RWPE2 (cell line): Measurements from ENCODE around the gene UCK1.

Source experiments
- ATAC-seq: fragments of 200-7000 bp; cut with Tn5 transposase; 3 replicates; pipeline ENCODE4 v1.9.1; 2021; ENCODE audit warnings: low read depth
- DNase-seq: peaks from one replicate; pipeline ENCODE4 v3.0.0-alpha.2; 2020; ENCODE audit warnings: low spot score
- H3K27ac ChIP-seq: fragments of 450-650 bp; 2 replicates; pipeline ENCODE4 v1.5.1; 2017; ENCODE audit warnings: mild to moderate bottlenecking; ENCODE audit not compliant: poor library complexity, severe bottlenecking
- H3K27me3 ChIP-seq: fragments of 250-450 bp; sonication (Bioruptor Pico); 2 replicates; pipeline ENCODE4 v1.5.1; 2021; ENCODE audit warnings: mild to moderate bottlenecking, moderate library complexity; ENCODE audit not compliant: insufficient read depth, poor library complexity, severe bottlenecking
- H3K36me3 ChIP-seq: fragments of 250-450 bp; sonication (Bioruptor Pico); 2 replicates; pipeline ENCODE4 v1.5.1; 2020; ENCODE audit warnings: low read depth, mild to moderate bottlenecking, moderate library complexity
- H3K4me1 ChIP-seq: fragments of 250-450 bp; sonication (Bioruptor Pico); 2 replicates; pipeline ENCODE4 v1.5.1; 2021; ENCODE audit warnings: mild to moderate bottlenecking, moderate library complexity; ENCODE audit not compliant: insufficient read depth, poor library complexity, severe bottlenecking
- H3K4me3 ChIP-seq: fragments of 250-450 bp; sonication (Bioruptor Pico); 2 replicates; pipeline ENCODE4 v1.5.1; 2021; ENCODE audit warnings: mild to moderate bottlenecking, moderate library complexity; ENCODE audit not compliant: severe bottlenecking
- H3K9me3 ChIP-seq: fragments of 250-450 bp; sonication (Bioruptor Pico); 2 replicates; pipeline ENCODE4 v1.5.1; 2021; ENCODE audit warnings: mild to moderate bottlenecking, moderate library complexity; ENCODE audit not compliant: severe bottlenecking
- TF ChIP-seq, protein P1 (sequence below): fragments of 450-650 bp; IDR thresholded peaks from one replicate; pipeline ENCODE4 v1.5.1; 2017; ENCODE audit warnings: mild to moderate bottlenecking, moderate library complexity; ENCODE audit not compliant: poor library complexity, severe bottlenecking

The UCK1 gene

GRCh38 chr9:131528186-131528585 is 2.9 kb downstream of the UCK1 start:
- peaks cover 44% of the 10 kb centered on the region for H3K36me3 ChIP-seq
- no peak for DNase-seq
- H3K27ac ChIP-seq = no peak overlapping the region
- no peaks in the 10 kb centered on the region for H3K4me1 ChIP-seq
- no peak for ATAC-seq
- no peaks in the 10 kb centered on the region for H3K27me3 ChIP-seq
- no peaks in the 10 kb centered on the region for H3K9me3 ChIP-seq
- no peak overlapping the region for H3K4me3 ChIP-seq
- TF ChIP-seq, protein P1, sequence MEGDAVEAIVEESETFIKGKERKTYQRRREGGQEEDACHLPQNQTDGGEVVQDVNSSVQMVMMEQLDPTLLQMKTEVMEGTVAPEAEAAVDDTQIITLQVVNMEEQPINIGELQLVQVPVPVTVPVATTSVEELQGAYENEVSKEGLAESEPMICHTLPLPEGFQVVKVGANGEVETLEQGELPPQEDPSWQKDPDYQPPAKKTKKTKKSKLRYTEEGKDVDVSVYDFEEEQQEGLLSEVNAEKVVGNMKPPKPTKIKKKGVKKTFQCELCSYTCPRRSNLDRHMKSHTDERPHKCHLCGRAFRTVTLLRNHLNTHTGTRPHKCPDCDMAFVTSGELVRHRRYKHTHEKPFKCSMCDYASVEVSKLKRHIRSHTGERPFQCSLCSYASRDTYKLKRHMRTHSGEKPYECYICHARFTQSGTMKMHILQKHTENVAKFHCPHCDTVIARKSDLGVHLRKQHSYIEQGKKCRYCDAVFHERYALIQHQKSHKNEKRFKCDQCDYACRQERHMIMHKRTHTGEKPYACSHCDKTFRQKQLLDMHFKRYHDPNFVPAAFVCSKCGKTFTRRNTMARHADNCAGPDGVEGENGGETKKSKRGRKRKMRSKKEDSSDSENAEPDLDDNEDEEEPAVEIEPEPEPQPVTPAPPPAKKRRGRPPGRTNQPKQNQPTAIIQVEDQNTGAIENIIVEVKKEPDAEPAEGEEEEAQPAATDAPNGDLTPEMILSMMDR = no peak

GRCh38 chr9:131525643-131526565 is 5.2 kb downstream of the UCK1 start:
- no peak for ATAC-seq
- no peak for DNase-seq
- no peak overlapping the region for H3K4me3 ChIP-seq
- peaks cover 55% of the 10 kb centered on the region for H3K36me3 ChIP-seq
- no peaks in the 10 kb centered on the region for H3K9me3 ChIP-seq
- no peak overlapping the region for H3K27ac ChIP-seq
- no peaks in the 10 kb centered on the region for H3K27me3 ChIP-seq
- TF ChIP-seq, protein P1 = no peak
- no peaks in the 10 kb centered on the region for H3K4me1 ChIP-seq

DNA sequence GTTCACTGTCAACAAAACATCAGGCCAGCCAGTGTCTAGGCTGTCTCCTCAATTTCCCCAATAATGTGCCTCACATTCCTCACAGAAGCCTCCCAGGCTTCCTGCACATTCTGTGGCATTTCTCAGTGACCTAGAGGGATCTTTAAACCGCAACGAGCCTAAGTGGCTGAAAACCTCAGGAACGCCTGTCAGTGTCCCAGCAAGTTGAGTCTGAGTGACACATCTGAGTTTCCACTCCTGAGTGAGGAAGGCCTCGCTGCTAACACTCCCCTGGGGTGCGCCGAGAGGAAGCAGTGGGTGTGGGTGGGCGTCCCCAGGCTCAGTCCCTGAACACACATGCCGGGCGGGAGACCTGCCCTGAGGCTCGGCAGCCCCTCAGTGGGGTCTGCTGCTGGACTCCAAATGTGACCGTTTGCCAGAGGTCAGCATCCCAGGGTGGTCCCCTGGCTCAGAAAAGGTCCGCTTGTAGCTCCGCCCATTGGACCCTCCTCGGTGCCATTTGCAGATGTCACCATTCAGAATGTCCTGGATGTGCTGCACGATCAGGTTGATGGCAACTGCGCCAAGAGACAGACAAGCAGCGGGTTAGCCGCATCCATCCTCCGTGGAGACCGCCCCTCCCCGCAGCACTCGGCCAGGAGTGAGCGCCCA is 6.3 kb downstream of the UCK1 start:
- TF ChIP-seq, protein P1 = no peak
- peaks cover 60% of the 10 kb centered on the region for H3K36me3 ChIP-seq
- DNase-seq = no peak

DNA sequence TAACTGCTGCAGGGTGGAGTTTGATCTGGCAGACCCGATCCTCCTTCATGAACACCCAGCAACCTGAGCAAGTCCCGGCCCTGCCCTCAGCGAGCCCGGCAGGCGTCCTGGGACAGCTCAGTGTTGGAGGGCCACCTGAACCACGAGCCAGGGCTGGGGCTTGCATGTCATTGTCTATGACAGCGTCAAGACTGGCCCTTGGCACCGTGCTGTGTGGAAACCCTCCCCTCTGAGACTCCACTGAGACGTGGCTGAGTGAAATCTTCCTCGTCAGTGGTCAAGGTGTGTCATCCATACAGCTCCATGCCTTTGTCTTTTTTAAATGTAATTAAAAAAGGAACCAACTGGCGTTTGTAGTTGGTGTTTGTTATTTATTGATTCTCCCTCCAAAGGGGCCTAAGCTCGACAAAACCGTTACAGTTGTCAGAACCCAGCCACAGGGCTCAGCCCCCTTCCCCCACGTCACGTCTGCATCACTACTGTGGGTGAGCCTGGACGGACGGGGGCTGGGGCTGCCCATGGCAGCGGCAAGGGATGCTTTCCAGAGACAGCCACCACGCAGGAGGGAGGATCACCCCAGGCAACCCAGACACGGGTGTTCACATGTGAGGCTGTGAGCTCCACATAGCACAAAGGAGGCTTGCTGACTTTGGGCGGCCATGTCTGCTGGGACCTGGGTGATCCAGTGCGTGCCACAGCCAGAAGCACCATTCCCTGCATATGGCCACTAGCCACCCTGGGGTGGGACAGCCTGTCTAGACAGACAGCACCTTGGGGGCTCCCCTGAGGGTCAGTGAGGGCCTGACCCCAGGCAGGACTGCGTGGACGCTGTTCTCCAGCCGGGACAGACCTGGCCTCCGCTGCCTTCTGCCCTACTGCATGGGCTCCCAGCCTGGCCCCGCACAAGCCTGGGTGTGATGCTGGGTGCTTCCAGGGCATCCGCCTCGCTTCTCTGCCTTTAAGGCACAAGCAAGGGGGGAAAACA is 7.3 kb downstream of the UCK1 start:
- Histone ChIP-seq H3K9me3 (no peaks in the 10 kb centered on the region), H3K4me3 (no peak overlapping the region), H3K36me3 (peaks cover 55% of the 10 kb centered on the region), H3K4me1 (no peaks in the 10 kb centered on the region), H3K27ac (no peak overlapping the region), H3K27me3 (no peaks in the 10 kb centered on the region)
- TF ChIP-seq, protein P1 = no peak
- DNase-seq (no peak), ATAC-seq (no peak)

More for the DNA sequence above, 6.3 kb downstream of the UCK1 start:
- Histone ChIP-seq H3K9me3 (no peaks in the 10 kb centered on the region), H3K4me1 (no peaks in the 10 kb centered on the region), H3K27me3 (no peaks in the 10 kb centered on the region), H3K27ac (no peak overlapping the region), H3K4me3 (no peak overlapping the region)
- no peak for ATAC-seq
